Inferior parietal cortex (tissue), 1 donor: ENCODE measurements around the gene PARL.

ENCODE experiments used
- DNase-seq: peaks from one replicate; pipeline ENCODE4 v3.0.0-alpha.2; 2016; ENCODE audit errors: extremely low spot score

PARL gene

DNA sequence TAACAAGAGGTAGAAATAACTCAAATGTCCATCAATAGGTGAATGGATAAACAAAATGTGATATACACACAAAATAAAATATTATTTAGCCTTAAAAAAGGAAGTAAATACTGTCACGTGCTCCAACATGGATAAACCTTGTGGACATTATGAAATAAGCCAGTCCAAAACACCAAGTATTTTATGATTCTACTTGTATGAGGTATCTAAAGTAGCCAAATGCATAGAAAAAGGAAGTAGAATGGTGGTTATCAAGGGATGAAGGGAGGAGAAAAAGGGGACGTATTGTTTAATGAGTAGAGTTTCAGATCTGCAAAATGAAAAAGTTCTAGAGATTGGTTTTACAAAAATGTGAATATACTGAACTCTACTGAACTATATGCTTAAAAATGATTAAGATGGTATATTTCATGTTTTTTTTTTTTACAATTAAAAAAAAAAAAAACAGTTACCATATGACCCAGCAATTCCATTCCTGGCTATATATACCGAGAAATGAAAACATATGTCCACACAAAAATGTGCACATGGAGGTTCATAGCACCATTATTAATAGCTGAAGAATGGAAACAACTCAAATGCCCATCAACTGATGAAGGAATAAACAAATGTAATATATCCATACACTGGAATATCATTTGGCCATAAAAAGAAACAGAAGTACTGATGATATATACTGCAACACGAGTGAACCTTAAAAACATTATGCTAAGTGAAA, 30.2 kb downstream of the PARL start:
- DNase-seq = no peak

DNA sequence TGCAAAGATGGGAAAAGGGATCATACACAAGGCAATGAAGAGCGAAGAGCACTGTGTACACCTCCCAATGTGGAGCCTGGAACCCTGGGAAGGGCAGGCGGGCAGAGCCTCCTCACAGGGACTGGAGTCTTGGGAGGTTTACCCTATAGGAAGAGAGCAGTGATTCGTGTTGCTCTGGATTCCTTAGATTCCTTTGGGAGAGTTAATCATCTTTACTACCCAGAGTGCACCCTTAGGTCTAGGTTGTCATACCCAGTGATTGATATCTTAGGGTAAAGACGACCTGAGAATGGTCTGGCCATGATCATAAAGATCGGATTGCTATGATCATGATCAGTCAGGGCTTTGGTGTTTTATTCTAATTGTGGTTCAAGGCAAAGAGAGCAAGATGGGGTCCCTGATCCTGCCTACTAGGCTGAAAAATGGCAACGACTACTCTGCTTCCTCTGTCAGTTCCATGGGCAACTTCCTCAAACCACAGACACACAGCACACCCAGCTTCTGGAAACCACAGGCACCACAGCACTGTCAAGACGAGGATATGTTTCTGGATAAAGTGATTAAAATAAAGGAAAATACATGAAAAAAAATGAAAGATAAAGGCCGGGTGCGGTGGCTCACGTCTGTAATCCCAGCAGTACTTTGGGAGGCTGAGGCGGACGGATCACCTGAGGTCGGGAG, 38.9 kb downstream of the PARL start:
- no peak for DNase-seq

DNA sequence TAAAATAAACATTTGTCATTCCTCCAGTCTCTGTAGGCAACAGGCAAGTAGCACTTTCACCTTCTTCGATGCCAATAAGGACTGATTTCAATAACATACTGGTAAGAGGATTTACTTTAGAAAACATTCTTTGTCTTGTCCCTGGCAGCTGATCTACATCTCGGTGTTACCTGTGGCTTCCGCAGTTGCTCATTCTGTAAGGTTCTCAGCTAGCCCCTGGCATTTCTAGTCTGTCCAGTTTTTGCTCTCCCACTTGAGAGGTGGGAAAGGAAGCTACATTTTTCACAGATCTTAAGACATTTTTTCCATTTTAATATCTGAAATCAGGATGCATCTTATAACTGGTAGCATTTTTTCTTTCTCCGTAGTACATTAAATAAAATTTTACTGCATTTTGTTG, 39.6 kb downstream of the PARL start:
- DNase-seq = no peak

DNA sequence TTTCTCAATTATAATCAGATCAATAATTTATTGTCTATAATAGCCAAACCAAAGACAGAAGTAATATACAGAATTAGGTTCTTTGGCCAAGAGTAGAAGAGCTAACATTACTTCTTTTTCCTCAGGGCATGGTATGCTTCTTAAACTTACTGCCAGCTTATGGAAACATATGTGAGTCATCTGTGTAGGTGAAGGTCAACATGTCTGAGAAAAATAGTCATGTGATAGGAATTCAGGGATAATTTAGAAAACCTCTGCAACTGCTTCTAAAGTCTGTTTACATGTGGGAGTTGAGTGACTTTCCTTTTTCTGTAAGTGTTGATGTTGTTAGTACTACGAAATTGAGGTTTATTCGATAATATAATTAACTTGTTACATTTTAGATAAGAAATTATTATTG, 40.1 kb downstream of the PARL start:
- no peak for DNase-seq

DNA sequence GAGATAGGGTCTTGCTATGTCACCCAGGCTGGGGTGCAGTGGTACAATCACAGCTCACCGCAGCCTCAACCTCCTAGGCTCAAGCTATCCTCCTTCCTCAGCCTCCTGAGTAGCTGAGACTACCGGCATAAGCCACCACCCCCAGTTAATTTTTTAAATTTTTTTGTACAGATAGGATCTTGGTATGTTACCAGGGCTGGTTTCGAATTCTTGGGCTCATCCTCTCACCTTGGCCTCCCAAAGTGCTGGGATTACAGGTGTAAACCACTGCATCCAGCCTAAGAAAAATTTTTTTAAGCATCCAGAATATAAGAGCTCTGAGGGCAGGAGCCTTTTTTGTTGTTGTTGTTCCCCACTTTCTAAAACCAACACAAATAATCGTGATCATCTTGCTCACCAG, 44.9 kb downstream of the PARL start:
- DNase-seq = no peak

DNA sequence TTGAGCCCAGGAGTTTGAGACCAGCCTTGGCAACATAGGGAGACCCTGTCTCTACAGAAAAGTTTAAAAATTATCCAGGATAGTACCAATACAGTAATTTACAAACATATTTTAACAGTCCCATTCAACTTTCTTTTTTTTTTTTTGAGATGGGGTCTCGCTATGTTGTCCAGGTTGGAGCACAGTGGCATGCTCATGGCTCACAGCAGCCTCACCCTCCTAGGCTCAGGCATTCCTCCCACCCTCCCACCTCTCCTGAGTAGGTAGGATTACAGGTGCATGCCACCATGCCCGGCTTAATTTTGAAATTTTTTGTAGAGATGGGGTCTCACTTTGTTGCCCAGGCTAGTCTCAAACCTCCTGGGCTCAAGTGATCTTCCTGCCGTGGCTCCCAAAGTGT, 46.8 kb downstream of the PARL start:
- DNase-seq = no peak

DNA sequence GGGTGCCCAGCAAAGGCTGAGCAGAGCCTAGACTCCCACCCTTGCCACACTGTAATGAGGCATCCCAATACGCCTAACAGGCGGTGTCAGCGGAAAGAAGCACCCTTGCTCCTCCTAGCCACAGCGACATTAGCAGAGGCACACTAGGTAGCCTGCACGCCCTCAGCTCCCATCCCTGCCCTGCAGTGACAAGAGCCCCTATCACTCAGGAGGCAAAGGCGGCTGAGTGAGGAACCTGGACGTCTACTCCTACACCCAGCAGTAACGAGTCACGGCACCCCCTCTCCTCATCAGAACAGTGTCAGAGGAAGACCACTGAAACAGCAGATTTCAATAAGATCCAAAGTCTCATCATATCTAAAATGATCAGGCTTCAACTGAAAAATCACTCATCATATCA, 47.3 kb downstream of the PARL start:
- DNase-seq = no peak

DNA sequence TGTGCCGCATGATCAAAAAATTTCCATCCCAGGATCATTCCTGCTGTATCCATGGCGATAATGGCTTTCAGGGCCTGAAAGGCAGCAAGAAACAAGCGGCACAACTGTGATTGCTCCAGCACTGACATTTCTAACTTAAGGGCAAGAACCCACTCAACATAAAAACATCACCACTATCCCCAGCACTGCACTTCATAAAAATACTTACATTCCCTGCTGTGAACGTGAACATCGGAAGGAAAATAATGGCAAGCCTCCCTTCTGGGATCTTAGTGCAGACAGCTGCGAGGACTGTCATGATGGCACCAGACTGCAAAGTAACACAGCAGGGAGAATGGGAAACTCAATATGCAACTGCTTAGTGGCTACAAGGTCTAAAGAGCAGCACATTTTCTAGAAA, 51.2 kb downstream of the PARL start:
- no peak for DNase-seq

DNA sequence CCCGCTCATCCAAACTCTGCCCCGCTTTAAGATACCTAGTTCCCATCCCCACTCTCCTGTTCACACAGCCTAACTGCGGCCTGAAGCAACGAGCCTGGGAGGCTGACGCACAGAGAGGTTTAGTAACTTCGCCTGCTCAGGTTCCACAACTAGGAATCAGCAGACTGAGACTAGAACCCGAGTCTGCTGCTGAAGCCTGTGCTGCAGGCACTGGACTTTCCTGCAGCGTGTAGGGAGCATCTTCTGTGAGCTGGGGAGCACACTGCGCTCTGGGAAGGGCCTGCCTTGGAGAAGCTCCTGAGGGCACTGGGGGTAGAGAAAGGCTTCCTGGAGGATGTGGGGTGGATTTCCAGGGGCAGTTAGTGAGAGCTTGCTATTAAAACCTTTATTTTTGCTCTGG, 54.5 kb downstream of the PARL start:
- DNase-seq = no peak

DNA sequence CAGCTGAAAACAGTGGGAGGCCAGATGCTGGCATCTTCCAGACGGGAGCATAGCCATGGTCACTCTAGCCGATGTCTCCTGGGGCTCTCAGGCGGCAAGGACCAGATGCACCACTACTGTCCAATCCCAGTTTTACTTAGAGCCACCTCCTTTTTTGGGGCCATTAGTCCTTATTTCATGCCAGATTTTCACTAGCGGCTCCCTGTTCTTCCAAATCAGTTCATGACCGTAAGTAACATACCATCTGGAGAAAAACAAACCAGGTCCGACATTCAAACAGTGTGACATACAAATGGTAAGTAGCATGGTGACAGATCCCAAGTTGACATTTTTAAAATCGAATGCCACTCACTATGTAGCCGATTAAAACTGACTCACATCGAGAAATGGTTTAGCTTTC, 55.2 kb downstream of the PARL start:
- DNase-seq = no peak

DNA sequence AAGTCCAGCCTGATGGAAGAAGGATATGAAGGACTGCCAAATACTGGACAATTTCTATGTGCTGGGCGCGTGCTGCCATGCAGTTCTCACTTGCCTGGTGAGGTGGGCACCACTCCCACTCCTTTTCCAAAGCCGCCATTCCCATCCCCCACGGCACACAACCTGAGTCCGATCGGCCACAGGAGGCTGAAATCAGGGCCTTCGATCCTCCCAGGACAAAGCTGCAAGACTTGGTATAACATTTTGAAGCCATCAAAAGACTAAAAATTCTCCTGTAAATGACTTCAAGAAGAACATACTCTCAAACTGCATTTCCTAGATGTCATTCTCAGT, 56.2 kb downstream of the PARL start:
- no peak for DNase-seq

DNA sequence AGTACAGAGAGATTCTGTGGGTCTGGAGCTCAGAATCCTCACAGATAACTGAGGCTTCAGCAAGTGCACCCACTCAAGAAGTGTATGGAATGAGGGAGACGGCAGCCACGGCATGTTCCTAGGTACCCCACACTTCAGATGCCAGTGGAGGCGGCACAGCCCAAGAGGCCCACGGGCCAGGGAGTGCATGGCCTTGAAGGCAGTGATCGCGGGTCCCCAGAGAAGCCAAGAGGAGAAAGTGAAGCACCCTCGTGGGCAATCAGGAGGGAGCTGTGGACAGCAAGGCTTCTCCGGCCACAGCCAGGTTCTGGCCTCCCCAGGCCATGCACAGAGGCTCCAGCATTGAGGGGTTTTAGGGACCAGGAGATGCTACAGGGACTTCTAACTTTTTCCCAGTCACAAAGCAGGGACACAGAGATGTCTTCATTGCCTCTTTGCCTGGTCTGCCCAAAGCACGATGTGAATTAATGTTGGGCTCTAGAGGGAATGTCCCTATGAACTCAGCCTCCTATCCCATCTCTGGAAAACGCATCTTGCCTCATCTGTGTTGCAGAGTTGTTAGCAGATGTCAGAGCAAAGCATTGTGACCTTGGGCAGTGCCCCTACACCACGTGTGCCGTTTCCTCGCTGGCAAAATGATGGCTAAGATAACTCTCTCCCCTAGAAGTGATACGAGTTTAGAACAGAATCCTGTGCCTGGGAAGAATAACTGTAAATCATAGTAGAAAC, 56.7 kb downstream of the PARL start:
- no peak for DNase-seq

DNA sequence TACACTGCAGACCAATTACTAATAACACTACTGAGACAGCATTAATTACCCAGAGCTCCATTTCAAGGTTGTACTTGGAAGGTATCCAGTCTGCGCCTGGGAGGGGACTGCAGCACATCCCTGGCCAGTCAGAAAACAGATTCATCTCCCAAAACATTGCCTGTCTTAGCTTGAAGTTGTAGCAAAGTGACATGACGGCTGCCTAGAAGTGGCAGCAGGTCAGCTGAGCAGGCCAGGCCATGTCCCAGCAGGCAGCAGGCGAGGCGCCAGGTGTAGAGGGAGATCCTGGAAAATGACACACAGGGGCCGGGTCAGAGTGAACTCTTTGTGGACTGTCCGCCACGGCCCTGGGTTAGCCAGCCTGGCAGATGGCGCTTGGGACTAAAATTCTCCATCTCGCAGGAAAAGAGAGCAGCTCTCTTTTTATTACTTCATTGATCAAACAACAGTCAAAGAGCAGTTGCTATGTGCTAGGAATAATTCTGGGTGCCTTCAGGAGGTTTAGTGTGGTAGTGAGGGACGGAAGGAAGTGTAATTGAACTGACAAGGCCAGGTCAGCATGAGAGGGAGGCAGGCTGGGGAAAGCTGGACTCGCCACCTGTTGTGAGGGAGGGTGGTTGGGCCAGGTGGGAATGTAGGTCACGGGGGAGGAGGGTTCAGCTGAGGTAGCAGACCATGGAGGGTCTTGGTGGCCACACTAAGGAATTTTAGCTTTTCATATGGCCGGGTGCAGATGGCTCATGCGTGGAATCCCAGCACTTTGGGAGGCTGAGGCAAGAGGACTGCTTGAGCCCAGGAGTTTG, 58.0 kb downstream of the PARL start:
- no peak for DNase-seq

DNA sequence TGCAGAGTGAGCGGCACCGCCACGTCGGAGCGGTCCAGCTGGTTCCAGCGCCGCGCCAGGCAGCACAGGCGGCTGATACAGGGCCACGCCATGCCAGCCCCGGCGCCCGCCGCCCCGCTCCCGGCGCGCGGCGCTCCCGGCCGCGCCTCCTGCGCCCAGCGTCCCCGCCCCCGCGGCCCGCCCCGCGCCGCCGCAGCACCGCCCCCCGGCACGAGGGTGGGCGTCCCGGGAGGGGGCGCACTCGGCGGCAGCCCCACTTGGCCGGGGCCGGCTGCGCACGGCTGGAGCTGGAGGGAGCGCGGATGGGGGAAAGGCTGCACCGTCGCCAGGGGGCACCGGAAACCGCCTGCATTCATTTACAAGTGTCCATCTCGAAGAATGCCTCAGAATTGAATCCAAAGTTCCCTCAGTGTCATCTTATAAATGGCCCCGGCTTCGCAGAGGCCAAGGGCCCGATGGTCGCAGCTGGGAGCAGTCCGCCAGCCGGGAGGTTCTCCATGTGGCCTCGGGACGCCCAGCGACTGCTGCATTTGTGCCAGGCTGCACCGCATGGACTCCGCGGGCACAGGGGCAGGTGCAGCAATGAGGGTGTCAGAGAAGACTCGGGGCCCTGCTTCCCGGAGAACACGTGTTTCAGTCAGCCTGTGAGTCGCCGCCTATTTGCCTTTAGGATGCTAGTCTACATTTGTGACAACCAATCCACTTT, 59.1 kb downstream of the PARL start, which contains the start of gene MAP6D1:
MAP6D1 (minus strand) TSS at position 122 of the 706 bp plus-strand sequence; CDS start at position 92, 30 bp downstream.
- DNase-seq = no peak

DNA sequence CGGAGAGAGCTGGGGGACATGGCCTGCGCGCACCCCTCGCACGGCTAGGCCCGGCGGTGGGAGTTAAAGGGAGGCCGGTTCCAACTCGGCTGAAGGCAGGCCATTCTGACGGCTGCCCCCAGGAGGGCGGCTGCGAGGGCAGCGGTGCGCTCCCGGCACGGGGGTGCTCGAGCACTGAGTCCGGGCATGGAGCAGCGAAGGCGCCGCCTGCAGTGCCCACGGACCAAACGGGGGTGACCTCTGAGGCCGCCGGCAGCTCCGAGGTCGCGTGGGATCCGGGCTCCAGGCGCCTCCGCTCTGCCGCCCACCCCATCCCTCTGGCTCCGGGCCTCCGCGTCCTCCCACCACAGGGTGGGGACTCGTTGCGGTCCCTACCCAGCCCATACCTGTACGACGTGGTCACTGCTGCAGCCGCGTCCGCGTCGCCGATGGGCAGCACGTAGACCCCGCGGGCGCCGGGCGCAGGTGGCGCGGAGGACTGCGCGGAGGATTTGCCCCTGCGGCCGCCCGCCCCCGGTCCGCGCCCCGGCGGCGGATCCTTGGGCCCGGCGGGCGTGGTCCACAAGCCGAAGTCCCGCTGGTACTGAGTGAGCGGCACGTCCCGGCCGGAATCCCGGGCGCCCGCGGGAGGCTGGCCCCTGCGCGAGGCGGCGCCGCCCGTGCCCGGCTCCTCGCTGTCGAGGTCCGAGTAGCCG, 59.8 kb downstream of the PARL start:
- no peak for DNase-seq

DNA sequence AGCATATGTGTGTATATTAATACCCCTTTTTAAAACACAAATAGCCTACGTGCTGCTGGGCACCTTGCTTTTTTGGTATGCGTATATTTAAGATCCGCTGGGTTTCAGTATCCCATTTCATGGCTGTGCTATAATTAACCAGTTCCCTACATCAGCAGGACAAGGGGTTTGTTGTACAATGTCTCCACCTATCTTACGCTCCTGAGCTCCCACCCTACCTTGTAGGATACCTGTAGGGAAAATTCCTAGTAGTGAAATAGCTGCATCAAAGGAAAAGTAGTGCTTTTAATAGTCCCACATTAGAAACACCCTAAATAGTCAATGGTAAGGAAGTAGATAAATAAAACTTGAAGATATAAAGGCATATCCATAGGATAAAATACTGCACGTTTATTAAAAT, 60.7 kb downstream of the PARL start:
- peak; percentile 42 for DNase-seq

DNA sequence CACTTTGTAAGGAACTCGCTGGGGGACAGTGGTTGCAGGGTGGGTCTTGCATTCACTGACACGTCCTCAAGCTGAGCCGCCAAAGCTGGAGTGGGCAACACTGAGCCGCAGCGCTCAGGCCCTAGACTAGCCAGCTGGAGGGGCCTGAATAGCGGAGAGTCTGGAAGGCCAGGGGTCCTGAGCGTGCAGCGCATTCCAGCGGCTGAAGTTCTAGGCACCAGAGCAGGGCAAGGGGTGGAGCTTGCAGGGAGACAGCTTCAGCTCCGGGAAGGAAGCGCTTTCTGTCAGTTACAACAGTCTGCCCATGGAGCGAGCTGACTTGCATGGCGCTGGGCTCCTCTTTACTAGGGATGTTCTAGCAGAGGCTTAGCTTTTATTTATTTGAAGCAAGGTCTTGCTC, 62.0 kb downstream of the PARL start:
- no peak for DNase-seq

DNA sequence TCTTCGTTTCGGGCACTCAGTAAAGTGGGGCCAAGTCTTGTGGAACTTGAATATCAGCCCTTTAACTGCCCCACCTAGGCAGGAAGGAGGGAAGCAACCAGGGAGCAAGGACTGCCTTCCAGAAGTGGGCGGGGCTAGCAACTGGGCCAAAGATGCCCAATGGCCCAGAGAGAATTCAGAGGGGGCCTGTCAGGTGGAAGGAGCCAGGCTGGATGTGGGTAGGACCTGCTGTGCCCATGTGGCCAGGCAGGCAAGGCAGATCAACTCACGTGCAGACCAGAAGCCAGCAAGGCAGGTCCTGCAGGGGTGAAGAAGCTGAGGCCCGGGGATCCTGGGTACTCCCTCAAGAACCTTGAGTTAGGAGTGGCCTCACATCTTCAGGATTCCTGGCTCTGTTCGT, 64.8 kb downstream of the PARL start:
- no peak for DNase-seq

DNA sequence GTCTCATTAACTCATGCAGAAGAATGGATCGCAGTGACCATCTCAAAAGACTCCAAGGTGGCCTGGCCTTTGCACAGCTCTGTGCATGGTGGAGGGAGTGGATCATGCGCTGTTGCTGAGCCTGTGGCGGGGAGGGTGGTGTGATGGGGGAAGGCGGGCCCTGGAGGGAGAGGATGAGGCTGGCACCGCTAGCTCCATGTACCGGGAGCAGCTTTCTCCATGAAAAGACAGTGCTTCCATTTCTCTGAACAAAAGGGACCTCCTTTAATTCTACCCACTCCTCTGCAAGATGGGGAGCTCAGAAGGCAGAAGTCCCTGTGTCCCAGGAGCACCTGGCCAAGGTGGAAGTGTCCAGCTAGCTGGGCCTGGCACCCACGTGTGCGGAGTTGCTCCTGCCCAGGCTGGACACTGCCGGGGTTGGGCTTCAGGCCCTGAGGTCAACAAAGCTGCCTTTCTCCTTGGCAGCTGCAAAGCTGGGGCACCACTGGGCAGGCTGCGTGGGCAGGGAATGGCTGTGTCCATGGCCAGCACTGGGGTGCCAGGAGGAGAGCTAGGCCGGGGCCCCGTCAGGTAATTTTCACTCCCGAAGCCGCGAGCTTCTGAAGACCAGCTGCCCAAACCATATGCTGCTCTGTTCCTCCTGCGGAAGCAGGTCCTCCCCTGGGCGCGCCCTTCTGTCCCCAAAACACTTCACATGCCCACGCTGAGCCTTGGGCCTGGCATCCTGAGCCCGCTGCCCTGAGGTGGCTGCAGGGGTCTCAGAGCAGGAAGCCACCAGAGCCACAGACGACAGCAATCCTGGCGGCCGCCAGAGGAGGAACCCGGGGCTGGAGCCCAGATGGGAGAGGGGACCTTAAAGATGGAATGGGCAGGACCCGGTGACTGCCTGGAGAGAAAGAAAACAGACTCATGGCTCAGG, 65.7 kb downstream of the PARL start:
- peak; percentile 74 for DNase-seq
